ENCODE data around the gene ERH. TPM values are rescaled to one million over a fixed set of nuclear protein-coding genes. Genes with fewer than 3 reads are reported as not detected.

The ERH gene
- total RNA-seq, 1 donor from 2014 or later = 282 TPM

GRCh38 chr14:69432364-69432763 is 34.3 kb upstream of the ERH start:
- no peak overlapping the region for H3K4me3 Mint-ChIP-seq (ENCODE audit: unreplicated experiment)
- H3K27ac Mint-ChIP-seq (ENCODE audit: unreplicated experiment) = no peak overlapping the region
- H3K27me3 Mint-ChIP-seq (ENCODE audit: unreplicated experiment) = no peaks in the 10 kb centered on the region
- peaks cover 3% of the 10 kb centered on the region for H3K36me3 Mint-ChIP-seq (ENCODE audit: low read depth, unreplicated experiment)
- no peak for DNase-seq (ENCODE audit: low spot score)
- peaks cover 5% of the 10 kb centered on the region for H3K4me1 Mint-ChIP-seq (ENCODE audit: unreplicated experiment)
- no peak for TF ChIP-seq CTCF (IDR thresholded peaks at IDR 0.05; ENCODE audit: unreplicated experiment)
- no peaks in the 10 kb centered on the region for H3K9me3 Mint-ChIP-seq (ENCODE audit: unreplicated experiment)

- no peak overlapping the region for H3K27ac Mint-ChIP-seq (ENCODE audit: unreplicated experiment)
- no peak for DNase-seq (ENCODE audit: low spot score)
- no peaks in the 10 kb centered on the region for H3K27me3 Mint-ChIP-seq (ENCODE audit: unreplicated experiment)
- no peak overlapping the region for H3K4me3 Mint-ChIP-seq (ENCODE audit: unreplicated experiment)
- no peak for TF ChIP-seq CTCF (IDR thresholded peaks at IDR 0.05; ENCODE audit: unreplicated experiment)
- no peaks in the 10 kb centered on the region for H3K4me1 Mint-ChIP-seq (ENCODE audit: unreplicated experiment)
- H3K9me3 Mint-ChIP-seq (ENCODE audit: unreplicated experiment) = no peaks in the 10 kb centered on the region
- peaks cover 8% of the 10 kb centered on the region for H3K36me3 Mint-ChIP-seq (ENCODE audit: low read depth, unreplicated experiment)
These were observed 32.3 kb upstream of the ERH start for GRCh38 chr14:69430306-69430939.

- no peaks in the 10 kb centered on the region for H3K27me3 Mint-ChIP-seq (ENCODE audit: unreplicated experiment)
- no peak for DNase-seq (ENCODE audit: low spot score)
- no peaks in the 10 kb centered on the region for H3K4me1 Mint-ChIP-seq (ENCODE audit: unreplicated experiment)
- H3K4me3 Mint-ChIP-seq (ENCODE audit: unreplicated experiment) = no peak overlapping the region
- peaks cover 8% of the 10 kb centered on the region for H3K36me3 Mint-ChIP-seq (ENCODE audit: low read depth, unreplicated experiment)
- no peaks in the 10 kb centered on the region for H3K9me3 Mint-ChIP-seq (ENCODE audit: unreplicated experiment)
- H3K27ac Mint-ChIP-seq (ENCODE audit: unreplicated experiment) = no peak overlapping the region
- TF ChIP-seq CTCF (IDR thresholded peaks at IDR 0.05; ENCODE audit: unreplicated experiment) = no peak
These were observed 31.5 kb upstream of the ERH start for GRCh38 chr14:69429643-69430042.

GRCh38 chr14:69428289-69428998 is 30.3 kb upstream of the ERH start:
- Mint-ChIP-seq H3K4me3 (ENCODE audit: unreplicated experiment) (no peak overlapping the region), H3K27me3 (ENCODE audit: unreplicated experiment) (no peaks in the 10 kb centered on the region), H3K9me3 (ENCODE audit: unreplicated experiment) (no peaks in the 10 kb centered on the region), H3K36me3 (ENCODE audit: low read depth, unreplicated experiment) (peaks cover 8% of the 10 kb centered on the region), H3K4me1 (ENCODE audit: unreplicated experiment) (no peaks in the 10 kb centered on the region), H3K27ac (ENCODE audit: unreplicated experiment) (no peak overlapping the region)
- no peak for TF ChIP-seq CTCF (IDR thresholded peaks at IDR 0.05; ENCODE audit: unreplicated experiment)
- no peak for DNase-seq (ENCODE audit: low spot score)

GRCh38 chr14:69427596-69427995 is 29.5 kb upstream of the ERH start:
- TF ChIP-seq CTCF (IDR thresholded peaks at IDR 0.05; ENCODE audit: unreplicated experiment) = no peak
- Mint-ChIP-seq H3K4me1 (ENCODE audit: unreplicated experiment) (no peaks in the 10 kb centered on the region), H3K36me3 (ENCODE audit: low read depth, unreplicated experiment) (peaks cover 8% of the 10 kb centered on the region), H3K27ac (ENCODE audit: unreplicated experiment) (no peak overlapping the region), H3K4me3 (ENCODE audit: unreplicated experiment) (no peak overlapping the region), H3K9me3 (ENCODE audit: unreplicated experiment) (no peaks in the 10 kb centered on the region), H3K27me3 (ENCODE audit: unreplicated experiment) (no peaks in the 10 kb centered on the region)
- DNase-seq (ENCODE audit: low spot score) = no peak

All from endothelial cell (in vitro differentiated cells).